HepG2 (cell line): ENCODE data around the gene TTC28. TPM values are rescaled to one million over a fixed set of nuclear protein-coding genes. Genes with fewer than 3 reads are reported as not detected.

Experiments
- AKAP8 ChIP-seq: sonication (generic); formaldehyde crosslinking; IDR thresholded peaks from 2 replicates; pipeline ENCODE4 v1.5.1; 2020; ENCODE audit warnings: mild to moderate bottlenecking, missing genetic modification reagents
- ELK4 ChIP-seq: sonication (generic); formaldehyde crosslinking; IDR thresholded peaks from 2 replicates; pipeline ENCODE4 v1.9.0; 2021; ENCODE audit warnings: missing genetic modification reagents, borderline replicate concordance
- HOXA5 ChIP-seq: sonication (generic); formaldehyde crosslinking; IDR thresholded peaks from 2 replicates; pipeline ENCODE4 v1.4.0; 2020; ENCODE audit warnings: missing genetic modification reagents
- KIAA2018 ChIP-seq: sonication (generic); formaldehyde crosslinking; IDR thresholded peaks from 2 replicates; pipeline ENCODE4 v1.5.0; 2020; ENCODE audit warnings: mild to moderate bottlenecking, missing genetic modification reagents, borderline replicate concordance
- KLF11 ChIP-seq: IDR thresholded peaks from 2 replicates; pipeline ENCODE4 v1.6.1; 2016; ENCODE audit warnings: missing compliant biosample characterization
- MLX ChIP-seq: IDR thresholded peaks from 2 replicates; pipeline ENCODE4 v1.6.1; 2016
- MXI1 ChIP-seq: IDR thresholded peaks from 3 replicates; pipeline ENCODE4 v1.6.1; 2012; ENCODE audit warnings: low read depth, low read length, inconsistent platforms, borderline replicate concordance
- NKX3-1 ChIP-seq: sonication (generic); formaldehyde crosslinking; IDR thresholded peaks from 2 replicates; pipeline ENCODE4 v1.5.0; 2020; ENCODE audit warnings: missing genetic modification reagents
- SP4 ChIP-seq: sonication (generic); formaldehyde crosslinking; IDR thresholded peaks from 2 replicates; pipeline ENCODE4 v1.8.1; 2023; ENCODE audit warnings: mild to moderate bottlenecking, missing genetic modification reagents
- STAG1 ChIP-seq: sonication (generic); formaldehyde crosslinking; IDR thresholded peaks from 2 replicates; pipeline ENCODE4 v1.4.0; 2020; ENCODE audit warnings: missing genetic modification reagents
- TAF15 ChIP-seq: fragments of 200-400 bp; formaldehyde crosslinking; IDR thresholded peaks from one replicate; pipeline ENCODE4 v1.6.1; 2018; ENCODE audit warnings: mild to moderate bottlenecking, low read depth, low read length; ENCODE audit not compliant: poor library complexity, severe bottlenecking
- TIGD3 ChIP-seq: sonication (generic); formaldehyde crosslinking; IDR thresholded peaks from 2 replicates; pipeline ENCODE4 v1.5.1; 2020; ENCODE audit warnings: mild to moderate bottlenecking, missing genetic modification reagents, borderline replicate concordance
- YY1 ChIP-seq: IDR thresholded peaks from 2 replicates; pipeline ENCODE4 v1.6.1; 2011; ENCODE audit warnings: low read length, low read depth, moderate library complexity, mild to moderate bottlenecking; ENCODE audit not compliant: insufficient read depth, insufficient replicate concordance
- ZBTB7B ChIP-seq: sonication (generic); formaldehyde crosslinking; IDR thresholded peaks from 2 replicates; pipeline ENCODE4 v1.4.0; 2020; ENCODE audit warnings: missing genetic modification reagents
- ZNF180 ChIP-seq: sonication (generic); formaldehyde crosslinking; IDR thresholded peaks from 2 replicates; pipeline ENCODE4 v1.4.0; 2020; ENCODE audit warnings: low read depth, missing genetic modification reagents, borderline replicate concordance
- ZNF207 ChIP-seq: fragments of 450-650 bp; IDR thresholded peaks from 2 replicates; pipeline ENCODE4 v1.6.1; 2016; ENCODE audit warnings: antibody characterized with exemption, borderline replicate concordance
- ZNF383 ChIP-seq: sonication (generic); formaldehyde crosslinking; IDR thresholded peaks from 2 replicates; pipeline ENCODE4 v1.4.0; 2020; ENCODE audit warnings: missing genetic modification reagents, mild to moderate bottlenecking, borderline replicate concordance
- ZNF556 ChIP-seq: sonication (generic); formaldehyde crosslinking; IDR thresholded peaks from 2 replicates; pipeline ENCODE4 v1.4.0; 2020; ENCODE audit warnings: mild to moderate bottlenecking, missing genetic modification reagents, borderline replicate concordance
- ZNF678 ChIP-seq: sonication (generic); formaldehyde crosslinking; IDR thresholded peaks from 2 replicates; pipeline ENCODE4 v1.4.0; 2020; ENCODE audit warnings: mild to moderate bottlenecking, missing genetic modification reagents
- ZNF883 ChIP-seq: sonication (generic); formaldehyde crosslinking; IDR thresholded peaks from 2 replicates; pipeline ENCODE4 v1.5.1; 2020; ENCODE audit warnings: mild to moderate bottlenecking, missing genetic modification reagents; ENCODE audit errors: not compliant biosample characterization
- polyA plus RNA-seq, 8 experiments: library from polyadenylated mRNA; depleted of rRNA in 3 of 8; stranded (reverse) in 7 of 8; unstranded in 1 of 8; fragments of >200 nt; fragmentation: Illumina TruSeq in 4 of 8; extraction: Trizol in 4 of 8; gene quantifications; 2 replicates each; pipeline versions ENCODE4 v1.2.1 to v1.2.3, GENCODE V29; 2011 to 2016; ENCODE audit warnings: low read depth in 4 of 8, missing spikeins in 1 of 8, mixed read lengths in 1 of 8; ENCODE audit not compliant: insufficient read depth in 1 of 8
- total RNA-seq, 5 experiments: library from RNA; depleted of rRNA; stranded (reverse); fragments of >200 nt; fragmentation: Illumina TruSeq; extraction: Trizol; gene quantifications; 2 replicates each; pipeline ENCODE4 v1.2.3, GENCODE V29; 2016; ENCODE audit warnings: low read depth in 1 of 5

The TTC28 gene
- total and polyA plus RNA-seq, 2 of the 13 experiments (the other 11 are each of a cell fraction or from before 2014, with no cell fraction given): 4.2 to 13.1 TPM

GRCh38 chr22:28442264-28442710, 237.4 kb downstream of the TTC28 start (continued):
- TF ChIP-seq KIAA2018 (CRISPR knock-in tag) (no peak), NKX3-1 (CRISPR knock-in tag) (no peak), ZNF883 (CRISPR knock-in tag) (peak; percentile 31), ZNF383 (CRISPR knock-in tag) (no peak), ZNF678 (CRISPR knock-in tag) (no peak), MLX (CRISPR knock-in tag) (no peak), AKAP8 (no peak), ZNF180 (CRISPR knock-in tag) (no peak), ZBTB7B (CRISPR knock-in tag) (no peak), SP4 (CRISPR knock-in tag) (0 out of 2 replicates have a peak, but pooled peaks have one; percentile 29), KLF11 (no peak), ELK4 (CRISPR knock-in tag) (no peak), HOXA5 (CRISPR knock-in tag) (no peak), YY1 (peak; percentile 79), TIGD3 (no peak), TAF15 (peak; percentile 44), ZNF556 (CRISPR knock-in tag) (no peak), STAG1 (peak; percentile 91), ZNF207 (no peak), MXI1 (peak; percentile 60; the same call in 1 of the 3 replicates)
